HEK293 (cell line): ENCODE measurements around the gene ACP4.

Source experiments
- CTCF ChIA-PET: fragments of 350-600 bp; formaldehyde crosslinking; extraction: SDS; loops from one replicate; lab custom pipeline; 2021; ENCODE audit warnings: antibody characterized with exemption; lab: Yijun Ruan, JAX
- POLR2A ChIA-PET: fragments of 300-600 bp; formaldehyde crosslinking; extraction: SDS; loops from one replicate; lab custom pipeline; 2020; ENCODE audit warnings: antibody characterized with exemption, inconsistent platforms; lab: Yijun Ruan, JAX
- H3K27ac ChIP-seq: fragments of 200-500 bp; sonication (Bioruptor generic); 2 replicates; pipeline ENCODE4 v1.5.1; 2014; ENCODE audit warnings: low read depth, low read length, control low read depth, inconsistent platforms; ENCODE audit errors: extremely low read depth
- H3K36me3 ChIP-seq, 2 experiments: fragments of 200-500 bp in 1 of 2; sonication (Bioruptor generic) in 1 of 2; 1 replicate in 1 of 2; 2 replicates in 1 of 2; pipeline ENCODE4 v1.5.1; 2014 to 2017; ENCODE audit warnings: inconsistent platforms in 2 of 2, low read length in 2 of 2; ENCODE audit not compliant: control insufficient read depth in 2 of 2, insufficient read depth in 1 of 2
- H3K4me1 ChIP-seq: fragments of 200-500 bp; sonication (Bioruptor generic); 2 replicates; pipeline ENCODE4 v1.5.1; 2014; ENCODE audit warnings: mild to moderate bottlenecking, low read length, inconsistent platforms; ENCODE audit not compliant: control insufficient read depth, insufficient read depth
- H3K4me3 ChIP-seq: 2 replicates; pipeline ENCODE4 v1.5.1; 2011; ENCODE audit warnings: low read depth, mild to moderate bottlenecking, control low read depth, low read length, moderate library complexity
- H3K9me3 ChIP-seq: fragments of 200-500 bp; sonication (Bioruptor generic); 2 replicates; pipeline ENCODE4 v1.5.1; 2014; ENCODE audit warnings: low read depth, low read length, inconsistent platforms; ENCODE audit not compliant: control insufficient read depth, insufficient read depth
- HOXC10 ChIP-seq: sonication (generic); formaldehyde crosslinking; IDR thresholded peaks from 2 replicates; pipeline ENCODE4 v1.8.1; 2023; ENCODE audit warnings: mild to moderate bottlenecking, missing genetic modification reagents
- RBAK ChIP-seq: fragments of 450-650 bp; formaldehyde crosslinking; IDR thresholded peaks from 2 replicates; pipeline ENCODE4 v1.5.1; 2016; ENCODE audit warnings: missing biosample characterization, missing genetic modification characterization
- SP7 ChIP-seq: fragments of 450-650 bp; formaldehyde crosslinking; IDR thresholded peaks from 2 replicates; pipeline ENCODE4 v1.5.1; 2016; ENCODE audit warnings: missing biosample characterization, missing genetic modification characterization
- TCF7L2 ChIP-seq: IDR thresholded peaks from 2 replicates; pipeline ENCODE4 v1.6.1; 2011; ENCODE audit warnings: low read depth, mild to moderate bottlenecking, inconsistent platforms, low read length, moderate library complexity, borderline replicate concordance
- ZBTB17 ChIP-seq: fragments of 450-650 bp; formaldehyde crosslinking; IDR thresholded peaks from 2 replicates; pipeline ENCODE4 v1.5.1; 2016; ENCODE audit warnings: missing biosample characterization, missing genetic modification characterization
- ZFHX2 ChIP-seq: fragments of 450-650 bp; formaldehyde crosslinking; conservative IDR thresholded peaks from 2 replicates; pipeline ENCODE4 v1.5.1; 2016; ENCODE audit warnings: missing biosample characterization, missing genetic modification characterization
- ZNF121 ChIP-seq: fragments of 450-650 bp; formaldehyde crosslinking; IDR thresholded peaks from 2 replicates; pipeline ENCODE4 v1.5.1; 2016; ENCODE audit warnings: missing biosample characterization, missing genetic modification characterization
- ZNF561 ChIP-seq: fragments of 450-650 bp; IDR thresholded peaks from 2 replicates; pipeline ENCODE4 v1.5.1; 2018; ENCODE audit warnings: missing biosample characterization, missing genetic modification characterization, borderline replicate concordance
- ZNF623 ChIP-seq: fragments of 450-650 bp; formaldehyde crosslinking; IDR thresholded peaks from 2 replicates; pipeline ENCODE4 v1.5.1; 2016; ENCODE audit warnings: missing biosample characterization, missing genetic modification characterization
- ZNF629 ChIP-seq: fragments of 450-650 bp; formaldehyde crosslinking; IDR thresholded peaks from 2 replicates; pipeline ENCODE4 v1.5.1; 2017; ENCODE audit warnings: missing biosample characterization, missing genetic modification characterization
- ZNF660 ChIP-seq: fragments of 450-650 bp; IDR thresholded peaks from 2 replicates; pipeline ENCODE4 v1.5.1; 2018; ENCODE audit warnings: missing biosample characterization, mild to moderate bottlenecking, missing genetic modification characterization
- ZNF768 ChIP-seq: fragments of 450-650 bp; formaldehyde crosslinking; IDR thresholded peaks from 2 replicates; pipeline ENCODE4 v1.5.1; 2018; ENCODE audit warnings: missing biosample characterization, mild to moderate bottlenecking, missing genetic modification characterization
- TF ChIP-seq, protein P1 (sequence below): fragments of 450-650 bp; formaldehyde crosslinking; IDR thresholded peaks from 2 replicates; pipeline ENCODE4 v1.5.1; 2016; ENCODE audit warnings: missing biosample characterization, missing genetic modification characterization
- TF ChIP-seq, protein P2 (sequence below): fragments of 450-650 bp; formaldehyde crosslinking; IDR thresholded peaks from 2 replicates; pipeline ENCODE4 v1.5.1; 2016; ENCODE audit warnings: missing biosample characterization, missing genetic modification characterization
- TF ChIP-seq, protein P3 (sequence below): fragments of 450-650 bp; formaldehyde crosslinking; conservative IDR thresholded peaks from 2 replicates; pipeline ENCODE4 v1.5.1; 2016; ENCODE audit warnings: low read depth, missing biosample characterization, missing genetic modification characterization

Gene ACP4

DNA sequence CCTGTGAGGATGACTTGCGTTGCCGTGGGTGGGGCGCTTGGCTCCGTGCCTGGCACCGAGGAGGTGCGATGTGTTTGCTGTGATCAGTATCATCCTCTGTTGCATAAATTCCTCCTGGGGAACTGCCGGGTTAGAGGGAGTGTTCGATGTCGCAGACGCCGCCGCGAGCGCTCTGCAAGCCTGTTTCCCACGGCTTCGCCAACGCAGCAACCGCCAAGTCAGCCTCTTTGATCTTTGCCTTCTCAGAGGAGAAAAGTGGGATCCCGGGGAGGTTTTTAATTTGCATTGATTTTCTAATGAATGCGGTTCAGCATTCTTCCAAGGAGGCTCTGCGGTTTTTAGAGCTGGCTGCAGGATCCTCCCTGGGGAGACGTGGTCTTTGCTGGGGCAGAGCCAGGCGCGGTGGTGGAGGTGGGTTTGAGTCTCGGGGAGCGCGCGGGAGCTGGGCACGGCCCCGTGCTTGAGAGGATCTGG is 12.3 kb upstream of the ACP4 start (continued):
- TF ChIP-seq, protein P1, sequence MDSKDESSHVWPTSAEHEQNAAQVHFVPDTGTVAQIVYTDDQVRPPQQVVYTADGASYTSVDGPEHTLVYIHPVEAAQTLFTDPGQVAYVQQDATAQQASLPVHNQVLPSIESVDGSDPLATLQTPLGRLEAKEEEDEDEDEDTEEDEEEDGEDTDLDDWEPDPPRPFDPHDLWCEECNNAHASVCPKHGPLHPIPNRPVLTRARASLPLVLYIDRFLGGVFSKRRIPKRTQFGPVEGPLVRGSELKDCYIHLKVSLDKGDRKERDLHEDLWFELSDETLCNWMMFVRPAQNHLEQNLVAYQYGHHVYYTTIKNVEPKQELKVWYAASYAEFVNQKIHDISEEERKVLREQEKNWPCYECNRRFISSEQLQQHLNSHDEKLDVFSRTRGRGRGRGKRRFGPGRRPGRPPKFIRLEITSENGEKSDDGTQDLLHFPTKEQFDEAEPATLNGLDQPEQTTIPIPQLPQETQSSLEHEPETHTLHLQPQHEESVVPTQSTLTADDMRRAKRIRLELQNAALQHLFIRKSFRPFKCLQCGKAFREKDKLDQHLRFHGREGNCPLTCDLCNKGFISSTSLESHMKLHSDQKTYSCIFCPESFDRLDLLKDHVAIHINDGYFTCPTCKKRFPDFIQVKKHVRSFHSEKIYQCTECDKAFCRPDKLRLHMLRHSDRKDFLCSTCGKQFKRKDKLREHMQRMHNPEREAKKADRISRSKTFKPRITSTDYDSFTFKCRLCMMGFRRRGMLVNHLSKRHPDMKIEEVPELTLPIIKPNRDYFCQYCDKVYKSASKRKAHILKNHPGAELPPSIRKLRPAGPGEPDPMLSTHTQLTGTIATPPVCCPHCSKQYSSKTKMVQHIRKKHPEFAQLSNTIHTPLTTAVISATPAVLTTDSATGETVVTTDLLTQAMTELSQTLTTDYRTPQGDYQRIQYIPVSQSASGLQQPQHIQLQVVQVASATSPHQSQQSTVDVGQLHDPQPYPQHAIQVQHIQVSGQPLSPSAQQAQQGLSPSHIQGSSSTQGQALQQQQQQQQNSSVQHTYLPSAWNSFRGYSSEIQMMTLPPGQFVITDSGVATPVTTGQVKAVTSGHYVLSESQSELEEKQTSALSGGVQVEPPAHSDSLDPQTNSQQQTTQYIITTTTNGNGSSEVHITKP = peak; percentile 34; the same call in 1 of the 2 replicates
- TF ChIP-seq, protein P2, sequence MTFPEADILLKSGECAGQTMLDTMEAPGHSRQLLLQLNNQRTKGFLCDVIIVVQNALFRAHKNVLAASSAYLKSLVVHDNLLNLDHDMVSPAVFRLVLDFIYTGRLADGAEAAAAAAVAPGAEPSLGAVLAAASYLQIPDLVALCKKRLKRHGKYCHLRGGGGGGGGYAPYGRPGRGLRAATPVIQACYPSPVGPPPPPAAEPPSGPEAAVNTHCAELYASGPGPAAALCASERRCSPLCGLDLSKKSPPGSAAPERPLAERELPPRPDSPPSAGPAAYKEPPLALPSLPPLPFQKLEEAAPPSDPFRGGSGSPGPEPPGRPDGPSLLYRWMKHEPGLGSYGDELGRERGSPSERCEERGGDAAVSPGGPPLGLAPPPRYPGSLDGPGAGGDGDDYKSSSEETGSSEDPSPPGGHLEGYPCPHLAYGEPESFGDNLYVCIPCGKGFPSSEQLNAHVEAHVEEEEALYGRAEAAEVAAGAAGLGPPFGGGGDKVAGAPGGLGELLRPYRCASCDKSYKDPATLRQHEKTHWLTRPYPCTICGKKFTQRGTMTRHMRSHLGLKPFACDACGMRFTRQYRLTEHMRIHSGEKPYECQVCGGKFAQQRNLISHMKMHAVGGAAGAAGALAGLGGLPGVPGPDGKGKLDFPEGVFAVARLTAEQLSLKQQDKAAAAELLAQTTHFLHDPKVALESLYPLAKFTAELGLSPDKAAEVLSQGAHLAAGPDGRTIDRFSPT = 0 out of 2 replicates have a peak, but pooled peaks have one; percentile 32
- TF ChIP-seq SP7 (tag by site-specific recombination) = peak; percentile 47
- TF ChIP-seq ZNF623 (tag by site-specific recombination) = no peak
- peak; percentile 96 for TF ChIP-seq ZFHX2 (tag by site-specific recombination)
- TF ChIP-seq ZNF121 (tag by site-specific recombination) = no peak
- 0 out of 2 replicates have a peak, but pooled peaks have one; percentile 25 for TF ChIP-seq ZNF561 (tag by site-specific recombination)
- no peak for TF ChIP-seq ZNF629 (tag by site-specific recombination)
- peak; percentile 83 for TF ChIP-seq ZBTB17 (tag by site-specific recombination)
- TF ChIP-seq ZNF660 (tag by site-specific recombination) = 0 out of 2 replicates have a peak, but pooled peaks have one; percentile 37
- TF ChIP-seq TCF7L2 = peak; percentile 65; the same call in 1 of the 2 replicates

DNA sequence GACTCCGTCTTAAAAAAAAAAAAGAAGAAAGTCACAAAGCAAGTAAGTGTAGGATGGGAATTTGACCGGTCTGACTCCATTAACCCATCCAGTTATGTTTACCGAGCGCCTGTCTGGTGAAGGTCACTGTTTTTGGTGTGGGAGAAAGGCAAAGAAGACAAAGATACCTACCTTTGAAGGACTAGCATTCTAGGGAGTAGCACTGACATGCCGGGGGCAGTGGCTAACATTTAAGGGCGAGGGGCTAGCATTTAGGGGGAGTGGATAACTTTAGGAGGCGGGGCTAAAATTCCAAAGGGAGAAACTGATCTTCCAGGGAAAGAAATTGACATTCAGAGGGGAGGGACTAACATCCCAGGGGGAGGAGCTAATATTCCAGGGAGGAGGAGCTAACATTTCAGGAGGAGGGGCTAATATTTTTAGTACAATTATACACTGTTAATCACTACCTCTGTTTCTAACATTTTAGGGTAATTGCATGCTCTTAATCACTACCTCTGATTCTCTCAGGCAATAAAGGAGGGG is 11.2 kb upstream of the ACP4 start:
- POLR2A ChIA-PET = interaction anchor here (1.3 to 3.9 kb wide), 4 partner anchors 17 to 171 kb away, joined by 4 to 19 read pairs (median 10); no protein-coding TSS in a partner anchor
- CTCF ChIA-PET = interaction anchor here (0.6 to 10.1 kb wide), 16 partner anchors 8 to 422 kb away, joined by 3 to 151 read pairs (median 6); partner anchors contain the start of genes CLEC11A and SHANK1
- Histone ChIP-seq H3K9me3 (no peaks in the 10 kb centered on the region), H3K27ac (no peak overlapping the region), H3K36me3 (no peaks in the 10 kb centered on the region), H3K4me3 (no peak overlapping the region), H3K4me1 (peaks cover 5% of the 10 kb centered on the region; the same call in 1 of the 2 replicates)
- peak; percentile 27; the same call in 1 of the 2 replicates for TF ChIP-seq SP7 (tag by site-specific recombination)
- TF ChIP-seq, protein P3, sequence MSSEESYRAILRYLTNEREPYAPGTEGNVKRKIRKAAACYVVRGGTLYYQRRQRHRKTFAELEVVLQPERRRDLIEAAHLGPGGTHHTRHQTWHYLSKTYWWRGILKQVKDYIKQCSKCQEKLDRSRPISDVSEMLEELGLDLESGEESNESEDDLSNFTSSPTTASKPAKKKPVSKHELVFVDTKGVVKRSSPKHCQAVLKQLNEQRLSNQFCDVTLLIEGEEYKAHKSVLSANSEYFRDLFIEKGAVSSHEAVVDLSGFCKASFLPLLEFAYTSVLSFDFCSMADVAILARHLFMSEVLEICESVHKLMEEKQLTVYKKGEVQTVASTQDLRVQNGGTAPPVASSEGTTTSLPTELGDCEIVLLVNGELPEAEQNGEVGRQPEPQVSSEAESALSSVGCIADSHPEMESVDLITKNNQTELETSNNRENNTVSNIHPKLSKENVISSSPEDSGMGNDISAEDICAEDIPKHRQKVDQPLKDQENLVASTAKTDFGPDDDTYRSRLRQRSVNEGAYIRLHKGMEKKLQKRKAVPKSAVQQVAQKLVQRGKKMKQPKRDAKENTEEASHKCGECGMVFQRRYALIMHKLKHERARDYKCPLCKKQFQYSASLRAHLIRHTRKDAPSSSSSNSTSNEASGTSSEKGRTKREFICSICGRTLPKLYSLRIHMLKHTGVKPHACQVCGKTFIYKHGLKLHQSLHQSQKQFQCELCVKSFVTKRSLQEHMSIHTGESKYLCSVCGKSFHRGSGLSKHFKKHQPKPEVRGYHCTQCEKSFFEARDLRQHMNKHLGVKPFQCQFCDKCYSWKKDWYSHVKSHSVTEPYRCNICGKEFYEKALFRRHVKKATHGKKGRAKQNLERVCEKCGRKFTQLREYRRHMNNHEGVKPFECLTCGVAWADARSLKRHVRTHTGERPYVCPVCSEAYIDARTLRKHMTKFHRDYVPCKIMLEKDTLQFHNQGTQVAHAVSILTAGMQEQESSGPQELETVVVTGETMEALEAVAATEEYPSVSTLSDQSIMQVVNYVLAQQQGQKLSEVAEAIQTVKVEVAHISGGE (tag by site-specific recombination) = no peak
- TF ChIP-seq ZNF768 (tag by site-specific recombination) = no peak
- TF ChIP-seq HOXC10 (CRISPR knock-in tag) = no peak
- no peak for TF ChIP-seq RBAK (tag by site-specific recombination)
